GM13976 (cell line): ENCODE results near the gene LRRC32.

Source experiments
- DNase-seq: peaks from one replicate; pipeline ENCODE4 v3.0.0; 2012; ENCODE audit warnings: low spot score
- CTCF ChIP-seq: IDR thresholded peaks from 2 replicates; pipeline ENCODE4 v1.5.1; 2012; ENCODE audit warnings: borderline replicate concordance, mild to moderate bottlenecking; ENCODE audit not compliant: insufficient read depth; ENCODE audit errors: extremely low read depth, missing control alignments, control extremely low read depth
- in situ Hi-C: fragments of 300-500 bp; cut with MboI; formaldehyde crosslinking; loops from one replicate; pipeline ENCODE4 v1.12.0; 2022; ENCODE audit warnings: low sequenced_read_pairs, mixed read lengths, inconsistent platforms; ENCODE audit not compliant: unreplicated experiment

Gene LRRC32

GRCh38 chr11:76662656-76663485 lies 7.7 kb downstream of the LRRC32 start:
- peak; percentile 23 for DNase-seq
- no peak for TF ChIP-seq CTCF
- in situ Hi-C loops, result no loop called here

GRCh38 chr11:76661834-76662434 lies 8.6 kb downstream of the LRRC32 start:
- in situ Hi-C loops, result no loop called here
- DNase-seq, result no peak
- no peak for TF ChIP-seq CTCF

GRCh38 chr11:76661306-76661751 lies 9.2 kb downstream of the LRRC32 start:
- no peak for TF ChIP-seq CTCF
- peak; percentile 38 for DNase-seq
- in situ Hi-C loops, result no loop called here

- TF ChIP-seq CTCF, result no peak
- in situ Hi-C loops, result no loop called here
- peak; percentile 23 for DNase-seq
Measured at GRCh38 chr11:76660533-76661305, 9.8 kb downstream of the LRRC32 start.

GRCh38 chr11:76659672-76660532 lies 10.6 kb downstream of the LRRC32 start:
- DNase-seq, result no peak
- in situ Hi-C loops, result no loop called here
- TF ChIP-seq CTCF, result no peak
